ENCODE data around the gene COL17A1.

COL17A1 gene

DNA sequence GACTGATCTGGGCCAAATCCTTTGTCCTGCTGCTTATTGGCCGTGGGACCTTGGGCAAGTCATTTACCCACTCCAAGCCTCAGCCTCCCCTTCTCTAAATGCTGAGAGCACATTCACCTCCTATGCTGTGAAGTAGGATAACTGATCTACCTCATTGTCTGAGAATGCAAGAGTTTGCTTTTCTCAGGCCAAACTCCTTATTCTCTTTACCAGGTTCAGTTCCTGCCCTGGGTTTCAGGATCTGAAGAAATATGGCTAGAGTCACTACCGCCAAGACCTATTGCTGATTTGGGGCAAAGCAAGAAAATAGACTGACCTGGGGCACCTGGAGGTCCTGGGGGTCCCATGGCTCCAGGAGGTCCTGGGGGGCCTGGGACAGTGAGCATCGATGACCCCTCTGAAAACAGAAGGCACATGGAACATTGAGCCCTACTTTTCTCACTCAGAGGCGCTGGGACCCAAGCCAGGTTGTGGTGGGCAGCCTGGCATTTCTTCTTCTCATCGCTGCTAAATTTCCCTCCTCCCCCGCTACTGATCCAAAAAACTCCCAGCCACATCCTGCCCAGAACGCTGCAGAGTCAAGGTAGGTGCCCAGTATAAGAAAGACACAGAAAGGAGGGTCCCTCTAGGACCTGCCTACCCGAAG lies 42.4 kb downstream of the COL17A1 start:
- DNase-seq (ENCODE audit: low read depth, low spot score) = no peak
- TF ChIP-seq YY1 (IDR thresholded peaks at IDR 0.05; ENCODE audit: insufficient read depth, insufficient read length) = no peak
- TF ChIP-seq SUZ12 (IDR thresholded peaks at IDR 0.05; ENCODE audit: extremely low read depth, insufficient read depth, insufficient read length) = no peak
- TF ChIP-seq ZNF274 (IDR thresholded peaks at IDR 0.05; ENCODE audit: low read depth, low read length) = no peak
- no peaks in the 10 kb centered on the region for H3K36me3 ChIP-seq (ENCODE audit: insufficient read depth, insufficient read length, low read length)
- H3K4me1 ChIP-seq (ENCODE audit: insufficient read depth, insufficient read length) = no peaks in the 10 kb centered on the region
- H3K27me3 ChIP-seq (ENCODE audit: insufficient read depth, insufficient read length) = no peaks in the 10 kb centered on the region
- no peaks in the 10 kb centered on the region for H3K9me3 ChIP-seq (ENCODE audit: insufficient read depth, low read length)
- H3K9ac ChIP-seq (ENCODE audit: insufficient read length, low read depth) = no peak overlapping the region
- H3K4me3 ChIP-seq (ENCODE audit: insufficient read length, low read depth) = no peak overlapping the region

DNA sequence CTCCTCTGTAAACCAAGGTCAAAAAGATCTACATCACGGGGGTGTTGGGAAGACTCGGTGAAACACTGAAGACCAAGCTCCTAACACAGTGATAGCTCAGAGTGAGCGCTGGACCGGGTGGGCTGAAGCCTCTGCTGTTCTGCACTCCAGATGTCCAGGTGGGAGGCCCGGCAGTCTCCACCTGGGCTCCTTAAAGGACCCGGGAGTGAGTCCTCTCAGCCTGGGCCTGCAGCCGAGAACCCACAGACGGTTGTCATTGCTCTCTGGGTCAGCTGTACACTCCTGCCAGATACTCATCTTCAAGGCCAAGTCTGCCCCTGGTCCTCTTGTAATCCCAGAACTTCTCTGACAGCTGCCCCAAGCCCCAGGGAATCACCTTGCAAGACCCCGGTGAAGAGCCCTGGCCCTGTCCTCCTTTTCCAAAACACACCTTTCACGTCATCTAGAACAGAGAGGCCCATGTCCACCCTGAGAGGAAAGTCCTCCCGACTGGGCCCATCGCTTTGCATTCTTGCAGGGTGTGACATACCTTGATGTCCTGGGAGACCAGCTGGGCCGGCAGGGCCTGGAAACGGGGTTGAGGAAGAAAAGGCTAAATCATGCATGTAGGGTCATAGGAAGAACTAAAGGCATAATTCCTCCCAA lies 43.7 kb downstream of the COL17A1 start:
- no peaks in the 10 kb centered on the region for H3K9me3 ChIP-seq (ENCODE audit: insufficient read depth, low read length)
- no peaks in the 10 kb centered on the region for H3K4me1 ChIP-seq (ENCODE audit: insufficient read depth, insufficient read length)
- TF ChIP-seq SUZ12 (IDR thresholded peaks at IDR 0.05; ENCODE audit: extremely low read depth, insufficient read depth, insufficient read length) (no peak), YY1 (IDR thresholded peaks at IDR 0.05; ENCODE audit: insufficient read depth, insufficient read length) (no peak), ZNF274 (IDR thresholded peaks at IDR 0.05; ENCODE audit: low read depth, low read length) (no peak)
- no peak overlapping the region for H3K9ac ChIP-seq (ENCODE audit: insufficient read length, low read depth)
- no peak for DNase-seq (ENCODE audit: low read depth, low spot score)
- no peaks in the 10 kb centered on the region for H3K36me3 ChIP-seq (ENCODE audit: insufficient read depth, insufficient read length, low read length)
- H3K27me3 ChIP-seq (ENCODE audit: insufficient read depth, insufficient read length) = no peaks in the 10 kb centered on the region
- H3K4me3 ChIP-seq (ENCODE audit: insufficient read length, low read depth) = no peak overlapping the region

DNA sequence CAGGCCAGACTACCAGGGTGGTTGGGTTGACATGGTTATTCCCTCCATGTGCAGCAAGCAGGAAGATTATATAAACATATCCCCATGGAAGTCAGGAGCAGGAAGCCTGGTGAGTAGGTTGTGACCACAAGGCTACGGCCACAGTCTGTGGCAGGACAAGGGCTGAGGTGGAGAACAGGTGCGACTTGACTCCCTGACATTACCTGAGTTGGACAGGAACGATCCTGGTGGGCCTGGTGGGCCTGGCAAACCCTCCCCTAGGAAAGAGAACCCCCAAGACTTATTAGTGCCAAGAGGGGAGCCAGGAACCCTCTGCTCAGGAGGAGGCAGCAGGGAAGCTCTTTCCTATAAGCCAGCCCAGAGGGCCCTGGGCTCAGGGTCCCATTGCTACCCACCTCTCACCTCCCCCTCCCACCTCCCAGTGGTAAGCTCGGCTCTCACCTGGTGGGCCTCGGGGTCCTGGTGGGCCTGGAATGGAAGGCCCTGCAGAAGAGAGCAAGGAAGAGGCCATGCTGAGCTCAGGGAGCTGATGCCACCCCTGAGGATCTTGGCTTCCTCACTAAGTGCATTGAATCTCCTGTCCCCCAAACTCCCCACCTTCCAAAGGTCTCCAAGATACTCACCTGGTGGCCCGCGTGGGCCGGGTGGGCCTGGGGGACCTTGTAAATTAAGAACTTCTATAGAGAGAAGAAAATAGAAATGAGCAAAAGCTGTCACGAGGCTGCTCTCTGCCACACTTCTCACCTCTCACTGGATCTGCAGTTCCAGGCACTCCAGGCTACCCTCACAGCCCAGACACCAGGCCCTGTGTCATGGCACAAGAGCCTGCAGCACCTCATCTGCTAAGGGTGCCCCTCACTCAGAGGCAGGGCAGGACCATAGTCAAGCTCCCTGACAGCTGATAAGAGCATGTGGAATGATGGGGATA lies 44.6 kb downstream of the COL17A1 start:
- TF ChIP-seq ZNF274 (IDR thresholded peaks at IDR 0.05; ENCODE audit: low read depth, low read length) = no peak
- TF ChIP-seq SUZ12 (IDR thresholded peaks at IDR 0.05; ENCODE audit: extremely low read depth, insufficient read depth, insufficient read length) = no peak
- no peak for TF ChIP-seq YY1 (IDR thresholded peaks at IDR 0.05; ENCODE audit: insufficient read depth, insufficient read length)
- H3K27me3 ChIP-seq (ENCODE audit: insufficient read depth, insufficient read length) = no peaks in the 10 kb centered on the region
- no peak for DNase-seq (ENCODE audit: low read depth, low spot score)
- no peak overlapping the region for H3K9ac ChIP-seq (ENCODE audit: insufficient read length, low read depth)
- H3K9me3 ChIP-seq (ENCODE audit: insufficient read depth, low read length) = no peaks in the 10 kb centered on the region
- H3K4me3 ChIP-seq (ENCODE audit: insufficient read length, low read depth) = no peak overlapping the region
- no peaks in the 10 kb centered on the region for H3K4me1 ChIP-seq (ENCODE audit: insufficient read depth, insufficient read length)
- no peaks in the 10 kb centered on the region for H3K36me3 ChIP-seq (ENCODE audit: insufficient read depth, insufficient read length, low read length)

DNA sequence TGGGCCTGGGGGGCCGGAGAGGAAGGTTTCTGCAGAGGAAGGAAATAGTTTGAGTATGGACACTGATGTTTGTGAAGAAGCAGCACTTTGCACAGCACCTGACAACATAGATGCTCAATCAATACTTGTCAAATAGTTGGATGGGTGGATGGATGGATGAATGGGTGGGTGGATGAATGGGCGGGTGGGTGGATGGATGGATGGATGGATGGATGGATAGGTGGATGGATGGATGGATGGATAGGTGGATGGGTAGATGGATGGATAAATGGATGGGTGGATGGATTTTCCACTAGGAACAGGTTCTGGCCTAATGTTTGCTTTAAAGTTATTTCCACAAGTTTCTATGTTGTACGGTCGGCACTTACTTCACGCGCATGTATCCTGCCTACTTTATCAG lies 45.3 kb downstream of the COL17A1 start:
- H3K4me1 ChIP-seq (ENCODE audit: insufficient read depth, insufficient read length) = no peaks in the 10 kb centered on the region
- no peak for DNase-seq (ENCODE audit: low read depth, low spot score)
- H3K36me3 ChIP-seq (ENCODE audit: insufficient read depth, insufficient read length, low read length) = no peaks in the 10 kb centered on the region
- H3K9ac ChIP-seq (ENCODE audit: insufficient read length, low read depth) = no peak overlapping the region
- H3K9me3 ChIP-seq (ENCODE audit: insufficient read depth, low read length) = no peaks in the 10 kb centered on the region
- no peak for TF ChIP-seq YY1 (IDR thresholded peaks at IDR 0.05; ENCODE audit: insufficient read depth, insufficient read length)
- TF ChIP-seq ZNF274 (IDR thresholded peaks at IDR 0.05; ENCODE audit: low read depth, low read length) = no peak
- no peak for TF ChIP-seq SUZ12 (IDR thresholded peaks at IDR 0.05; ENCODE audit: extremely low read depth, insufficient read depth, insufficient read length)
- no peak overlapping the region for H3K4me3 ChIP-seq (ENCODE audit: insufficient read length, low read depth)
- no peaks in the 10 kb centered on the region for H3K27me3 ChIP-seq (ENCODE audit: insufficient read depth, insufficient read length)

DNA sequence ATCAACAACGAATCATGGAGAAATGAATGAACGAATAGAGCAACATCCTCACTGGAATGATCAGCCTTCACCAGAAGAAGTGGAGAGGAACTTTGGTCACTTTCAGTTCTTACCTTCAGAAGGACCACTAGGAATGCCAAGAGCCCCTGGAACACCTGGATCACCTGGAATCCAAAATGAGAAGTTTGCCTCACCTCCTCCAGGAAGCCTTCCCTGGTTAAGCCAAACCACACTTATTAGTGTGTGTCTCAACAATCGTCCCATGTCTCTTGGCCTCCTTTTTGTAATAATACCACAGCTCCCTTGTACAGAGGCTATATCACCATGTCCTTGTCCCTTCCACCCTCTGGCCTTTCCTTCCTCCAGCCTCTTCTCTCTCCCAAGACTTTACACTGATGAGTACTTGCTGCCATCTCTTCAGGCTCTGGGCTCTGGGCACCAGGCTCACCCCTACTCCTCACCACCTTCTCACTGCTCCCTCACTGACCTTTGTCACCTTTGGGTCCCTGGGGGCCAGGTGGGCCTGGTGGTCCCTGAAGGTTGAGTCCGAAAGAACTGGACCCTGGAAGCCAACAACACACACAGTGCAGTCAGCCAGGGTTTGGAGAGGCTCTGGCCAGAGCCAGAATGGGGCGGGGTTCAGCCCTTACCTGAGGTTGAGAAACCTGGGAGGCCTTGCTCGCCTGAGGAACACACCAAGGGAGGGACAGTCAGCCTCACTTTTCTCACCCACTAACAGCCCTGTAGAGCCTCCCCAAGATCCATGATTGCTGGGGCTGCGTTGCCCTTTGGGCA lies 46.5 kb downstream of the COL17A1 start:
- Histone ChIP-seq H3K4me1 (ENCODE audit: insufficient read depth, insufficient read length) (peaks cover 5% of the 10 kb centered on the region), H3K9me3 (ENCODE audit: insufficient read depth, low read length) (no peaks in the 10 kb centered on the region), H3K4me3 (ENCODE audit: insufficient read length, low read depth) (no peak overlapping the region), H3K36me3 (ENCODE audit: insufficient read depth, insufficient read length, low read length) (no peaks in the 10 kb centered on the region), H3K27me3 (ENCODE audit: insufficient read depth, insufficient read length) (no peaks in the 10 kb centered on the region), H3K9ac (ENCODE audit: insufficient read length, low read depth) (no peak overlapping the region)
- DNase-seq (ENCODE audit: low read depth, low spot score) = no peak
- TF ChIP-seq ZNF274 (IDR thresholded peaks at IDR 0.05; ENCODE audit: low read depth, low read length) = no peak
- no peak for TF ChIP-seq YY1 (IDR thresholded peaks at IDR 0.05; ENCODE audit: insufficient read depth, insufficient read length)
- TF ChIP-seq SUZ12 (IDR thresholded peaks at IDR 0.05; ENCODE audit: extremely low read depth, insufficient read depth, insufficient read length) = no peak

DNA sequence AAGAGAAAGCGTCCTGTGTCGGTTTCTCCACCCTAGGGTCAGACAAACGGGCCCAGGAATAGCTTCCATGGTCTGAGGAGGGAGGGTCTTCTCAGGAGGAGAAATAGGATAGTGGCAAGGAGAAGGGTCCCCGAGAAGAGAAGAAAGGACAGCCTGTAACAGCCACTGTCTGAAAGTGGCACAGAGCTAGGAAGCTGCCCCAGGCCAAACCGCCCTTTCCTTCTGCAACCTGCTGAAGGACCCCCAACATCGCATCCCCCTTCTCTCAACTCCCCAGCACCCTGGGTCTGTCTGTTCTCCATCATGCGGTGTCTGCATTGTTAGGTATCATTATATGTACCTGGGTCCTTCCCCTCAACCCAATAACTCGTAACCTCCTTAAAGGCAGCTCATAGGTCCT lies 47.1 kb downstream of the COL17A1 start:
- Histone ChIP-seq H3K36me3 (ENCODE audit: insufficient read depth, insufficient read length, low read length) (no peaks in the 10 kb centered on the region), H3K4me1 (ENCODE audit: insufficient read depth, insufficient read length) (peaks cover 8% of the 10 kb centered on the region), H3K4me3 (ENCODE audit: insufficient read length, low read depth) (no peak overlapping the region), H3K9ac (ENCODE audit: insufficient read length, low read depth) (no peak overlapping the region), H3K9me3 (ENCODE audit: insufficient read depth, low read length) (no peaks in the 10 kb centered on the region), H3K27me3 (ENCODE audit: insufficient read depth, insufficient read length) (no peaks in the 10 kb centered on the region)
- DNase-seq (ENCODE audit: low read depth, low spot score) = no peak
- TF ChIP-seq ZNF274 (IDR thresholded peaks at IDR 0.05; ENCODE audit: low read depth, low read length) (no peak), SUZ12 (IDR thresholded peaks at IDR 0.05; ENCODE audit: extremely low read depth, insufficient read depth, insufficient read length) (no peak), YY1 (IDR thresholded peaks at IDR 0.05; ENCODE audit: insufficient read depth, insufficient read length) (no peak)

Measured in NT2/D1 (cell line).